ENCODE results near the gene ACVR2B.
"Not testable (repeated sequence)": the region's sequence is repeated elsewhere in the genome, so short reads cannot be mapped to it uniquely, and the experiment has no call there.

Gene ACVR2B

DNA sequence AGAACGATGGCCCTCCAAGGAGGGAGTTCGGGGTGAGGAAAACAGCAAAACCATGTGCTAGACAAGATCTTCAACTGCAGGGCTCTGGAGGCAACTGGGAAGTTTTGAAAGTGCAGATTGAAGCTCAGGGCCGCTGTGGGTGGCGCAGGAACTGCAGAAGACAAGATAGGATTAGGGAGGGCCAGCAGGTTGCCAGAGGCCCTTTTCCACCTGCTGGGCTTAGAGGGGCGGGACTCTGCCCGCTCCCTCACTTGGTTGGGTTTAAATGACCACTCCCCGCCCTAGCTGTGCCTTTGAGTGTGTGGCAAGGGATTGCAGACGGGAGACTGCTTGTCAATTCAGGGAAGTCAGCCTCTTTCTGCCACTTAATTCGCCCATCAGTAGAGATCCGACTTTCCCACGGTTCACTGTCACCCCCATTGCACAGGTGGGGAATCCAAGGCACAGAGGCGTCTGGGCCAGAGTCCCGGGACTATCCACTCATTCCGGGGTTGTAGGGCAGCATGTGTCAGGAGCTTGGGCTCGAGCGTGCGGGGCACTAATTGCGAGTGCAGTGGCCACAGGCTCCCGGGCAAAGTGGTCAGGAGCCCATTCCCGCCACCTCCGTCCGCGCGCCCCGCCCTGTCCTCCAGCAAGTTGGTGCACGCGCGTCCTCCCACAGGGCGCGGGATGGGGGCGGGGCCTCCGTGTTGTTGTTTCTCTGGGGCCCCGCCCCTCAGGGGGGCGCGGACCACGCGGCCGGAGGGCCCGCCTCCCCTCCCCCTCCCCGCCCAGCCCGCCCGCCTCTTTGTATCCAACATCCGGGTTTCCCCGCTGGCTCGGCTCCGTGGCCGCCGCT lies at the start of gene ACVR2B:
TSS of gene ACVR2B (plus strand) at position 816 of the 838 bp plus-strand sequence. CDS start 433 bp downstream, outside the sequence.
- peaks cover 7% of the 10 kb centered on the region for H3K4me1 ChIP-seq (ENCODE audit: low read length)
- no peaks in the 10 kb centered on the region for H3K36me3 ChIP-seq (replicated peaks; ENCODE audit: low read depth, low read length)
- H3K9ac ChIP-seq (ENCODE audit: low read length) = peak within 1 kb of the TSS; percentile 87
- H2AFZ ChIP-seq (ENCODE audit: low read depth, low read length) = peak within 1 kb of the TSS; percentile 69
- H3K27me3 ChIP-seq (ENCODE audit: low read depth, low read length) = no peaks in the 10 kb centered on the region
- H3K4me2 ChIP-seq (ENCODE audit: low read length) = peak within 1 kb of the TSS; percentile 92
- peaks cover 2% of the 10 kb centered on the region; the same call in 1 of the 2 replicates for H4K20me1 ChIP-seq (ENCODE audit: insufficient read depth, low read length)
- 0 out of 2 replicates have a peak, but pooled peaks cover 4% of the 10 kb centered on the region for H3K9me3 ChIP-seq (ENCODE audit: insufficient read depth, low read length)
- TF ChIP-seq CTCF (IDR thresholded peaks at IDR 0.05; ENCODE audit: low read depth, low read length) (no peak), EZH2phosphoT487 (IDR thresholded peaks at IDR 0.05; ENCODE audit: low read depth) (no peak)
- H3K79me2 ChIP-seq (ENCODE audit: low read length) = peaks cover 35% of the 10 kb centered on the region
- peak within 1 kb of the TSS; percentile 16; the same call in 1 of the 2 replicates for H3K27ac ChIP-seq (ENCODE audit: low read length)
- peak within 1 kb of the TSS; percentile 91 for H3K4me3 ChIP-seq (ENCODE audit: low read length)

DNA sequence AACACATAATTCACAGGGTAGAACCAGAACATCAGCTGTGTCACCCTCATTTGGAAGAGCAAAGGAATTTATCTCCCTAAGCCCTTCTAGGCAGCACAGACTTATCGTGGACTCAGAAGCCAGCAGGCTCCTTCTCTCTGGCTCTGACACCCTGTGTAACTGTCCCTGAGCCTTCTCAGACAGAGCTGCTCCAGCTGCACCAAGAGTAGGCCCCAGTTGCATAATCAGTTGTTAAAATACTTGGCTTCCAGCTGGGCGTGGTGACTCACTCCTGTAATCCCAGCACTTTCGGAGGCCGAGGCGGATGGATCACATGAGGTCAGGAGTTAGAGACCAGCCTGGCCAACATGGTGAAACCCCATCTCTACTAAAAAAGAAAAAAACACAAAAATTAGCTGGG lies 49.4 kb upstream of the ACVR2B start:
- no peaks in the 10 kb centered on the region for H3K79me2 ChIP-seq (ENCODE audit: low read length)
- no peak overlapping the region for H3K27ac ChIP-seq (ENCODE audit: low read length)
- no peaks in the 10 kb centered on the region for H3K27me3 ChIP-seq (ENCODE audit: low read depth, low read length)
- H3K4me1 ChIP-seq (ENCODE audit: low read length) = no peaks in the 10 kb centered on the region
- no peaks in the 10 kb centered on the region for H4K20me1 ChIP-seq (ENCODE audit: insufficient read depth, low read length)
- H3K4me2 ChIP-seq (ENCODE audit: low read length) = no peak overlapping the region
- H3K4me3 ChIP-seq (ENCODE audit: low read length) = no peak overlapping the region
- no peaks in the 10 kb centered on the region for H3K9me3 ChIP-seq (ENCODE audit: insufficient read depth, low read length)
- no peak for TF ChIP-seq EZH2phosphoT487 (IDR thresholded peaks at IDR 0.05; ENCODE audit: low read depth)
- no peak for TF ChIP-seq CTCF (IDR thresholded peaks at IDR 0.05; ENCODE audit: low read depth, low read length)
- H3K36me3 ChIP-seq (replicated peaks; ENCODE audit: low read depth, low read length) = peaks cover 50% of the 10 kb centered on the region
- no peak overlapping the region for H3K9ac ChIP-seq (ENCODE audit: low read length)
- no peak overlapping the region for H2AFZ ChIP-seq (ENCODE audit: low read depth, low read length)

DNA sequence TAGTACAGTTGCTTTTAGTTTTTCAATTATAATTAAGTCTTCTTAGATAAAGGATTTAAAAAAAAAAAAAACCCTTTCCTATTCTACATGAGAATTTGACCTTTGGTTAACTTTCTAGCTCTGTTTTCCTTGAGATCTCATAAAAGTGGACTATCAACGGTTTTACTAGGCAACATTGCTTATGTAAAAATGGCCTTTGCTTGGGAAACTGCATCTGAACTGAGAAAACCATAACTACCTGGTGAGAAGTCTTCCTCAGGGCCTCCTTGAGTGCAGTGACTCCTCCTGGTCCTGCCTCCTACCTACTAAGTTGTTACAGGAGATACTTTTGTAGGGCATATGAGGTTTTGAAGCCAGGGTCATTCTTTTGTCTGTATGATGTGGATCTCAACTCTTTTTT lies 42.1 kb upstream of the ACVR2B start:
- H3K79me2 ChIP-seq (ENCODE audit: low read length) = no peaks in the 10 kb centered on the region
- no peak overlapping the region for H3K27ac ChIP-seq (ENCODE audit: low read length)
- no peaks in the 10 kb centered on the region for H3K4me1 ChIP-seq (ENCODE audit: low read length)
- no peak overlapping the region for H3K4me3 ChIP-seq (ENCODE audit: low read length)
- no peak for TF ChIP-seq EZH2phosphoT487 (IDR thresholded peaks at IDR 0.05; ENCODE audit: low read depth)
- H3K9ac ChIP-seq (ENCODE audit: low read length) = no peak overlapping the region
- H3K27me3 ChIP-seq (ENCODE audit: low read depth, low read length) = no peaks in the 10 kb centered on the region
- H3K4me2 ChIP-seq (ENCODE audit: low read length) = no peak overlapping the region
- no peaks in the 10 kb centered on the region for H4K20me1 ChIP-seq (ENCODE audit: insufficient read depth, low read length)
- H3K36me3 ChIP-seq (replicated peaks; ENCODE audit: low read depth, low read length) = peaks cover 20% of the 10 kb centered on the region
- H2AFZ ChIP-seq (ENCODE audit: low read depth, low read length) = no peak overlapping the region
- no peaks in the 10 kb centered on the region for H3K9me3 ChIP-seq (ENCODE audit: insufficient read depth, low read length)

- not testable (repeated sequence) for H3K4me1 ChIP-seq (ENCODE audit: low read length); H3K4me3 ChIP-seq (ENCODE audit: low read length); H3K9me3 ChIP-seq (ENCODE audit: insufficient read depth, low read length); H2AFZ ChIP-seq (ENCODE audit: low read depth, low read length); H3K4me2 ChIP-seq (ENCODE audit: low read length); H3K79me2 ChIP-seq (ENCODE audit: low read length); H4K20me1 ChIP-seq (ENCODE audit: insufficient read depth, low read length); H3K36me3 ChIP-seq (replicated peaks; ENCODE audit: low read depth, low read length); H3K9ac ChIP-seq (ENCODE audit: low read length); H3K27me3 ChIP-seq (ENCODE audit: low read depth, low read length); H3K27ac ChIP-seq (ENCODE audit: low read length)
Measured at GRCh38 chr3:38420758-38421157, 32.9 kb upstream of the ACVR2B start.

DNA sequence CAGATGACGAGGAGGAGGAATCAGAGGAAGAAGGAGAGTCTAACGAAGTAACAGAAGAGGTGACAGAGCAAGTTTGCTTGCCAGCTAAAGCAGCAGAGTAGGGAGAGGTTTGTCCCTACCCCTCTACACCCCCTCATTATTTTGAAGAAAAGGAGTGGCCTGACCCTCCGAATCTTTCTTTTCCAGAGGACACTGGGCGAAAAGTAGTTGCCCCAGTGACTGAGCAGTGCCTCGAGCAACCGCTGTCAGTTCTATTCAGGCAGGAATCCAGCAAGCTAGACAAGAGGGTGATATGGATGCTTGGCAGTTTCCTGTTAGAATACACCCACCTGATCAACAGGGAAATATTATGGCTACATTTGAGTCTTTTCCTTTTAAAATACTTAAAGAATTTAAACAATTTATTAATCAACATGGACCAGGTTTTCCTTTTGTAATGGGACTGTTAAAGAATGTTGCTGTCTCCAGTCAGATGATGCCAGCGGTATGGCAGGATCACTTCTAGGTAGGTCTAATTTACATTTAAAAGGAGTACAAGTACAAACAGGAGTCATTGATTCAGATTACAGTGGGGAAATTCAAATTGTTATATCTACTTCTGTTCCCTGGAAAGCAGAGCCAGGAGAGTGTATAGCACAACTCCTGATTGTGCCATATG lies 31.9 kb upstream of the ACVR2B start:
- Histone ChIP-seq H2AFZ (ENCODE audit: low read depth, low read length) (no peak overlapping the region), H3K9ac (ENCODE audit: low read length) (no peak overlapping the region), H3K79me2 (ENCODE audit: low read length) (no peaks in the 10 kb centered on the region), H3K27ac (ENCODE audit: low read length) (no peak overlapping the region), H3K36me3 (replicated peaks; ENCODE audit: low read depth, low read length) (no peaks in the 10 kb centered on the region), H3K4me3 (ENCODE audit: low read length) (no peak overlapping the region), H3K27me3 (ENCODE audit: low read depth, low read length) (no peaks in the 10 kb centered on the region), H3K4me1 (ENCODE audit: low read length) (no peaks in the 10 kb centered on the region), H3K4me2 (ENCODE audit: low read length) (no peak overlapping the region), H3K9me3 (ENCODE audit: insufficient read depth, low read length) (no peaks in the 10 kb centered on the region), H4K20me1 (ENCODE audit: insufficient read depth, low read length) (no peaks in the 10 kb centered on the region)
- TF ChIP-seq EZH2phosphoT487 (IDR thresholded peaks at IDR 0.05; ENCODE audit: low read depth) (no peak), CTCF (IDR thresholded peaks at IDR 0.05; ENCODE audit: low read depth, low read length) (no peak)

DNA sequence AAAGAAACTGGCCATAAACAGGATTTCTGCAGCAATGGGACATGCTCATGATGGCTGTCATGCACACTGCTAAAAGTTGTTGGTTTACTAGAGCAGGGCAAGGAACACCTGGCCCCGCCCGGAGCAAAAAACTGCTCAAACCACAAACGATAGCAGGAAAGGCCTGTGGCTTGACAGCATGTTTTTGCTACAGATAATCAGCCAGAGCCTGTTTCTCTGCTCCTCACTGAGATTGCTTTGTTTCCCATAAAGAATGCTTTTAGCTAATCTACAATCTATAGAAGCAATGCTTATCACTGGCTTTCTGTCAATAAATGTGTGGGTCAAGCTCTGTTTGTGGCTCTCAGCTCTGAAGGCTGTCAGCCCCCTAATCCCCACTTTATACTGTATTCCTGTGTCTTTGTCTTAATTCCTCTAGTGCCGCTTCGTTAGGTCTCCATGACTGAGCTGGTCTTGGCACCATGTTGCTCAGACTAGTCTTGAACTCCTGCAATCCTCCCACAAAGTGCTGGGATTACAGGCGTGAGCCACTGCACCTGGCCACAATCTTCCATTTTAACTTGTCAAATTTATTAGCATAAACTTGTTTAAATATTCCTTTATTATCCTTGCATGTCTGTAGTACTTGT lies 26.8 kb upstream of the ACVR2B start:
- H3K4me3 ChIP-seq (ENCODE audit: low read length); H3K4me2 ChIP-seq (ENCODE audit: low read length); H3K4me1 ChIP-seq (ENCODE audit: low read length); H3K9ac ChIP-seq (ENCODE audit: low read length); H3K27ac ChIP-seq (ENCODE audit: low read length); H2AFZ ChIP-seq (ENCODE audit: low read depth, low read length); H3K27me3 ChIP-seq (ENCODE audit: low read depth, low read length); H3K79me2 ChIP-seq (ENCODE audit: low read length); H3K9me3 ChIP-seq (ENCODE audit: insufficient read depth, low read length); H3K36me3 ChIP-seq (replicated peaks; ENCODE audit: low read depth, low read length); H4K20me1 ChIP-seq (ENCODE audit: insufficient read depth, low read length): not testable (repeated sequence)
